ENCODE measurements around the gene SH3BGRL2. TPM values are rescaled to one million over a fixed set of nuclear protein-coding genes. Genes with fewer than 3 reads are reported as not detected.

The SH3BGRL2 gene
- total RNA-seq, 1 experiment from 2014 or later, result 11.8 TPM

GRCh38 chr6:79604583-79605037 is 26.5 kb upstream of the SH3BGRL2 start:
- no peak for DNase-seq

More at GRCh38 chr6:79604583-79605037, 26.5 kb upstream of the SH3BGRL2 start:
- Histone ChIP-seq H2AK5ac (ENCODE audit: insufficient read length, low read length) (no peak overlapping the region), H4K8ac (replicated peaks; ENCODE audit: insufficient read length, low read depth, low read length) (no peak overlapping the region), H2BK12ac (ENCODE audit: insufficient read length, low read depth, low read length) (no peak overlapping the region), H3K4me1 (ENCODE audit: insufficient read depth, low read length) (no peaks in the 10 kb centered on the region), H2BK5ac (ENCODE audit: insufficient read length, low read length) (no peak overlapping the region), H4K91ac (ENCODE audit: insufficient read length, low read depth, low read length) (no peak overlapping the region), H3K27ac (ENCODE audit: insufficient read length, low read depth, low read length) (no peak overlapping the region), H3K79me2 (ENCODE audit: insufficient read depth, low read length) (no peaks in the 10 kb centered on the region), H4K20me1 (ENCODE audit: control insufficient read depth, insufficient read depth, insufficient read length) (no peaks in the 10 kb centered on the region), H4K5ac (ENCODE audit: insufficient read length, low read depth, low read length) (no peak overlapping the region), H3K4ac (ENCODE audit: low read depth, low read length) (no peak overlapping the region), H2BK15ac (ENCODE audit: low read depth, low read length) (no peak overlapping the region), H3K27me3 (ENCODE audit: insufficient read depth, low read length) (no peaks in the 10 kb centered on the region), H3K14ac (ENCODE audit: insufficient read depth, low read length) (no peak overlapping the region), H3K79me1 (ENCODE audit: insufficient read depth, low read depth, low read length, poor library complexity, severe bottlenecking) (no peaks in the 10 kb centered on the region), H3K4me2 (ENCODE audit: insufficient read depth, insufficient read length, low read length) (no peak overlapping the region), H3K18ac (ENCODE audit: insufficient read length, low read depth, low read length) (no peak overlapping the region), H3K9ac (ENCODE audit: extremely low read depth, insufficient read length, low read length) (no peak overlapping the region), H3K56ac (ENCODE audit: insufficient read length, low read depth, low read length) (no peak overlapping the region), H3K9me3 (ENCODE audit: control insufficient read depth, low read depth, low read length) (no peaks in the 10 kb centered on the region), H3K23ac (ENCODE audit: insufficient read length, low read depth, low read length) (no peak overlapping the region), H3K23me2 (ENCODE audit: insufficient read length, low read depth, low read length, poor library complexity, severe bottlenecking) (no peaks in the 10 kb centered on the region), H2BK120ac (ENCODE audit: low read depth, low read length, poor library complexity, severe bottlenecking) (no peak overlapping the region), H3T11ph (ENCODE audit: low read length) (no peak overlapping the region), H2AFZ (ENCODE audit: low read length) (no peak overlapping the region), H2BK20ac (ENCODE audit: low read depth, low read length, poor library complexity, severe bottlenecking) (no peak overlapping the region)
- Mint-ChIP-seq H3K36me3 (ENCODE audit: insufficient read depth in 1 of 3, low read depth in 3 of 3) (no peaks in the 10 kb centered on the region), H3K4me3 (no peak overlapping the region), H3K9me3 (no peaks in the 10 kb centered on the region), H3K4me1 (no peaks in the 10 kb centered on the region), H3K27ac (no peak overlapping the region), H3K27me3 (ENCODE audit: low read depth) (no peaks in the 10 kb centered on the region)
- no peak for TF ChIP-seq CTCF (conservative IDR thresholded peaks at IDR 0.05)
- WGBS (ENCODE audit: extremely low coverage, insufficient read length, low lambda C conversion rate), result no CpG with 5 or more reads among the region's 4 CpGs

All from H9 (cell line).